Stimulated activated CD4-positive, alpha-beta T cell treated with anti-CD3 and anti-CD28 coated beads, Interleukin-15, amount 100 ng/mL, for 1 hour (primary cell): ENCODE results near the gene TLK1.

Source experiments
- DNase-seq, 2 donors: peaks; one replicate each; pipeline ENCODE4 v3.0.0-alpha.2; 2020; ENCODE audit warnings: low read depth in 1 of 2, low spot score in 1 of 2

TLK1 gene

DNA sequence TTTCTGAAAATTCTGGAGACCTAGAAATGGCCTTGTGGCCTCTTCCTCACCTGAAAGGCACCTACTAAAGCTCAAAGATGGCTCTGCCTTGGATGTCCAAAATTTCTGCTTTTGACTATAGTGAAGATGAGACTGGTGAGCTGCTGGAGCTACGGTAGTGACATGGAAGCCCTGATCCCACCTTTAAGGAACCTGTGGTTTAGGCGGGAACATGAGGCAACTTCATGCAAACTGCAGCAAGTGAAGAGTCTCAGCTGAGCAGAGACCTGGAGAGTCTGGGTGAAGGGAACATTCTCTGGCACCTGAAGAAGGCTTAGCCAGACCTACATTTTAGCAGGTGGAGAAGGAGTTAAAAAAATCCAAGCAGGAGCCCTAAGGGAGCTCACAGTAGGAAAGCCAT, 191.7 kb downstream of the TLK1 start:
- DNase-seq = no peak

DNA sequence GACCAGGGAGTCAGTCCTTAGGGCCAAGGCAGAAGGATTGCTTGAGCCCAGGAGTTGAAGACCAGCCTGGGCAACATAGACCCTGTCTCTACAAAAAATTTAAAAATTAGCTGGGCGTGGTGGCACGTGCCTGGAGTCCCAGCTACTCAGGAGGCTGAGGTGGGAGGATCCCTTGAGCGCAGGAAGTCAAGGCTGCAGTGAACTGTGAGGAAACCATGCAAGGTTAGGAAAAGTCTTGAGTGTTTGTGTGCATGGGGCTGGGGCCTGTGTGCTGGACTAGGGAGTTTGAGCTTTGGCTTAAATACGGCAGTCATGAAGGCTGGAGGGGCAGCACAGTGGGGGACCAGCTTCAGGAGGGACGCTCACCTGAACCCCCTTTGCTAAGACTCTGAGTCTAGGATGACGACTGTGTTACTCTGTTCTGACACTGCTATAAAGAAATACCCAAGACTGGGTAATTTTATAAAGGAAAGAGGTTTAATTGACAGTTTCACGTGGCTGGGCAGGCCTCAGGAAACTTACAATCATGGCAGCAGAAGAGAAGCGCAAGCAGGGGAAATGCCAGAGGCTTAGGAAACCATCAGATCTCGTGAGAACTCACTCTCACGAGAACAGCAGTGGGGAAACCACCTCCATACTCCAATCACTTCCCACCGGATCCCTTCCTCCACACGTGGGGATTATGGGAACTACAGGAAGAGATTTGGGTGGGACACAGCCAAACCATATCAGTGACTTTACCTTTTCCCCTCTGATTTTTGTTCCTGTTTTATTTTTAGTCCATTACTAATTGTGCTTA, 192.3 kb downstream of the TLK1 start:
- no peak for DNase-seq

DNA sequence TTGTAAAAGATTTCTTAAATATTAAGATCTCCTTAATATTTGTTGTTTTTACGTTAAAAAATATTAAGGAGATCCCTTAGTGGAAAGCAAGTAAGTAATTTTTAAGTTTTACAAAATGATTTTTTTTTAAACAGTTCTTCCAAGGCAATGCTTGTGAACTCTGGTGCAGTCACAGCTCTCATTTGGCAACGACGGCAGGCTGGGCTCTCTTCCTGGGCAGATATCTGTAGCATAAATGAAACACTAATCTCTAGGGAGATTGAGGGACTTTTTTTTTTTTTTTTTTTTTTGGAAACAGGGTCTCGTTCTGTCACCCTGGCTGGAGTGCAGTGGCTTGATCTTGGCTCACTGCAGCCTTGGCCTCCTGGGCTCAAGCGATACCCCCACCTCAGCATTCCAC, 193.1 kb downstream of the TLK1 start:
- no peak for DNase-seq

DNA sequence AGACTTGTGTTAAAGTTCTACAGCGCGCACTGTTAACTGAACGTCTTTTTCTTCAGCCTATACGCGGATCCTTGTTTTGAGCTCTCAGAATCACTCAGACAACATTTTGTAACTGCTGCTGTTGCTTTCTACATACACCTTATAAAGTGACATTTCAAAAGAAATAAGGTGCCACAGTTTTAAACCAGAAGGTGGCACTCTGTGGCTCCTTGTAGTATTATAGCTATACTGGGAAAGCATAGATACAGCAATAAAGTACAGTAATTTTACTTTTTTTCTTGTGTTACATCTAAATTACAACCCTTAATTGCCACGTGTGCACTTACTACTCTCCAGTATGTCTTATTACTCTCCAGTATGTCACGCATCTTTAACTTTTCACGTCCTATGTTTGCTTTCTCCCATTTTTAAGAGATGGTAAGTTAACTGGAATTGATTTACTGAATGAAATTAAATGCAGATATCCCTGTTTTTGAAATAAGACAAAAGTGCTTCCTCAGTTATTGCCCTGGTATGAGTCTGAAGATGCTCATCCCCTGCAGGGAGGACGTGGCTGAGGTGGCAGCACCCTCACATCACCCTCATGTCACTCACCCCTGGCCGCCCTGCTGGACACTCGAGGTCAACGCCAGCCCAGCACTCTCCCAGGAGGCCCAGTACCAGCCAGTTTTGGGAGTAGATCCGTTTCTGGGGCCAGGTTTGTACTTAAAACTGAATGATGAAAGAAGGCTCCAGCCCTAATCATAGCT, 193.9 kb downstream of the TLK1 start:
- DNase-seq = no peak

DNA sequence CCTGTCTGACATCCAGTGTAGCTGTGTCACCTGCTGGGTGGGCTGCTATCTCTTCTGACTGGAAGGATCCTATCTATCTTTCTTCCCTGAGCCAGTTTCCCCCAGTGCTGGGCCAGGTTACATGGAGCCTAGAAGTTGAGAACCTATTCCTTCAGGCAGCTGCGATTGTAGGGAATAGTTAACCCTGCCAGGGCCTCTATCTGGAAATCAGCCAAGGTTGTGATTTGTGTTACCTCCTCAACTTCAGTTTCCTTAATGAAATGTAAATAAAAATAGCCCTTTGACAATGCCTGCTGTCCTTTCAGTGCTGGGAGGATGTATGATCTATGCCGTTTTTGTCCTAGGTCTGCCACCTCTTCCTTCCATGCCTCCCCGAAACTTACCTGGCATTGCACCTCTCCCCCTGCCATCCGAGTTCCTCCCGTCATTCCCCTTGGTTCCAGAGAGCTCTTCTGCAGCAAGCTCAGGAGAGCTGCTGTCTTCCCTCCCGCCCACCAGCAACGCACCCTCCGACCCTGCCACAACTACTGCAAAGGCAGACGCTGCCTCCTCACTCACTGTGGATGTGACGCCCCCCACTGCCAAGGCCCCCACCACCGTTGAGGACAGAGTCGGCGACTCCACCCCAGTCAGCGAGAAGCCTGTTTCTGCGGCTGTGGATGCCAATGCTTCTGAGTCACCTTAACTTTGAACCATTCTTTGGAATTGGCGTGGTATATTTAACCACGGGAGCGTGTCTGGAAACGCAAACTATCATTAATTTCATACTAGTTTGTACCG, 195.1 kb downstream of the TLK1 start:
- no peak for DNase-seq

DNA sequence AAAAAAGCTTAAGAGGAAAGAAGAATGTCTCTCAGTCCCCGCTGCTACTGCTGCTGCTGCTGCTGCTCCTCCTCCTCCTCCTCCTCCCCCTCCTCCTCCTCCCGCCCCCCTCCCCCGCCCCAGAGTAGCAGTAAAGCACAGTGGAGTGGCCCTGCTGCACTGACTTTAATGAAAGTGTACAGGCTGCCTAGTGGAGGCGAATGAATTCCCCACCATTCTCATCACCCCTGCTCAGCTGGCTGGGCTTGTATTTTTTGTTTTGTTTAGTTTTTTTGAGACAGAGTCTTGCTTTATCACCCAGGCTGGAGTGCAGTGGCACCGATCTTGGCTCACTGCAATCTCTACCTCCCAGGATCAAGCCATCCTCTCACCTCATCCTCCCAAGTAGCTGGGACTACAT, 197.3 kb downstream of the TLK1 start:
- DNase-seq = no peak

DNA sequence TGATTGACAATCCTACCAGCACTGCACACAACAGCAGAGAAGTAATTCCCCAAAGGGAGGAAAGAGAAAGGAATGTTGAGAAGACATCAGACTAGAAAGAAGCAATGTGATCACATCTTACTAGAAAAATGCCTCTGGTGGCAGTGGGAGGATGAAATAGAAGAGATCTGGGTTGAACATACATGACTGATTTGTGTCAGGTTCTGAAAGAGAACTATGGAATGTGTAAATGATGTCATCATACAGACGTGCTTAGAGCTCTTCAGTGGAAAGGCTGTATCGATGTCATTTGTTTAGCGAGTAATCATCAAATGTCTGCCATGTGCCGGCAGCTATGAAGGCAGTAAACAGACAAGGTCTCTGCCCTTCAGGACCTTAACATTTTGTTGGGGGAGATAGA, 206.8 kb downstream of the TLK1 start:
- DNase-seq = no peak

DNA sequence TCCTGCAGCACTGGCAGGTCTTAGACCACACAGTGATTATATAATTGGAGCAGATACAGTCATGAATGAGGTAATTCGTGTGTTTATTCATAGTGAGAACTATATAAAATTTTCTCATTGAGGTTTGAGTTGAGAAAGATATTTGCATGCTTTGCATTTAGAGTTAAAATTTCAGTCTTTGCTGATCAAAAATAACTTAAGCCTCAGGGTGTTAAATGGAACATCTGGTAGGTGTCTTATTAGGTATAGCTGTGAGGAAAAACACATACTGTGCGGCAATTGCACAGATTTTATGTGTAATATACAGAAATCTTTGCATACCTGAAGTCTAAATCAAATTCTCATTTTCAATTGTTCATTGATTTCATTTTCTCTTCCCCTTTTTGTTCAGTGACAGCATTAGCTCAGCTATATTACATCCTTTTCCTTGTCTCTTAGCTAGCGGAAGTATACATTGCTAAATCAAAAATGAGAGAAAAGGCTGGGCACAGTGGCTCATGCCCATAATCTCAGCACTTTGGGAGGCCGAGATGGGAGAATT, 210.4 kb downstream of the TLK1 start:
- no peak for DNase-seq

DNA sequence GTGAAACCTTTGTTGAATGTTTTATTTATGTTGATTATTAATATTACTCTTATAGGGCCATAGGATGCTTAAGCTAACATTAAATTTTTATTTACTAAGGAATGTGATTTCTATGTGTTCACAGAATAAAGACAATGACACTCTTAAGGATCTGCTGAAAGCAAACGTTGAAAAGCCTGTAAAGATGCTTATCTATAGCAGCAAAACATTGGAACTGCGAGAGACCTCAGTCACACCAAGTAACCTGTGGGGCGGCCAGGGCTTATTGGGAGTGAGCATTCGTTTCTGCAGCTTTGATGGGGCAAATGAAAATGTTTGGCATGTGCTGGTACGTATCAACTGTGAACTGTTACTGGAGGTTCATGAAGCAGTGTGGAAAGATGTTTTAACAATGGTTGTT, 211.3 kb downstream of the TLK1 start:
- no peak for DNase-seq

DNA sequence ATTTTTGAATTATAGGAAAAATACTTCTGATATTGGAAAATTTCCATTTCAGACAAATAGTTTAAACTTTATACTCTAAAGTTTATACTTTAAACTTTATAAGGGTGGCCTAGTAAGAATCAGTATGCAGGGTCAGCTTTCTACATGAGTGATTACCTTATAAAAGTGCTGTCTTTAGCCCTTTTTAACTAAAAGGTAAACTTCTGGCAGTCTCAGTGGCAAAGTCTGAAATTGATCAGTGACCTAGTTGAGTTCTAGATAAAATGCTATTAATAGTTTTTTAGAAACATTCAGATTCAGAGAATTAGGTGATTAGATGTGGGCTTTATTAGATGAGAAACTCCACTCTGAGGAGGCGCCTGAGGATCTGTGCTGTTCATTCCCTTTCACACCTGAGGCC, 216.1 kb downstream of the TLK1 start:
- DNase-seq = no peak

DNA sequence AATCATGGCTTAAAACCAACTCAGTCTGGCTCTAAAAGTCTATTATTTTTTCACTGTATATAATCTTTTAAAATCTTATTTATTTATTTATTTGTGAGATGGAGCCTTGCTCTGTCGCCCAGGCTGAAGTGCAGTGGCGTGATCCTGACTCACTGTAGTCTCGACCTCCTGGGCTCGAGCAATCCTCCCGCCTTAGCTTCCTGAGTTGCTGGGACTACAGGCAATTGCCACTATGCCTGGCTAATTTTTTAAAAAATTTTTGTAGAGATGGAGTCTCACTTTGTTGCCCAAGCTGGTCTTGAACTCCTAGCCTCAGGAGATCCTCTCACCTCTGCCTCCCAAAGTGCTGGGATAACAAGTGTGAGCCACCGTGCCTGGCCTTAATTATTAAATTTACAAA, 217.1 kb downstream of the TLK1 start:
- DNase-seq = no peak

DNA sequence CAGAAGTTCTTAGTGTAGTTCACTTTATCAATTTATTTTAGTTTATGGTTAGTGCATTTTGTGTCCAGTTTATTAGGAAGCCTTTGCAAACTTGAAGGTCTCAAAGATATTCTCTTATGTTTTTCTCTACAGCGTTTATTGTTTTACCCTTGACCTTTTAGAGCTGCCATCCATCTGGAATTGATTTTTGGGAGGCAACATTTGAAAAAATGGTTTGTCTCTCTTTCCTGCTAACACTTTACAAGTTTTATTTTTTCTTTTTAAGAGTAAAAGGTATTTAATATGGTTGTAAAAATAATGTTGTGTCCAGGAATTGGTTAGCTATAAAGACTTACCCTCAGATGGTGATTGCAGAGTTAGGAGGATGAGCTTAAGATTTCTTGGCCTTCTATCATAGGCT, 217.7 kb downstream of the TLK1 start:
- no peak for DNase-seq

DNA sequence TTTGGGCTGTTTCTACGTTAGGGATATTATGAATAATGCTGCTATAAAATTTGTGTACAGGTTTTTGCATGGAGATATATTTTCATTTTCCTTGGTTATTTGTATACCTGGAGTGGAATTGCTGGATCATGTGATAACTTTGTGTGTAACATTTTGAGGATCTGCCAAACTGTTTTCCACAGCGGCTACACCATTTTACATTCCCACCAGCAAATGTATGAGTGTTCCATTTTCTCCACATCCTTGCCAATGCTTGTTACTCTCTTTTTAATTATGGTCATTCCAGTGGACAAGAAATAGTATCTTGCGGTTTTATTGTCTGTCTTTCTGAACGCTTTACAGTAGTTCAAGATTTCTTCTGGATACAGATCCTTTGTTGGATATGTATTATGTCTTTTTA, 218.1 kb downstream of the TLK1 start:
- no peak for DNase-seq
